Activated CD4-positive, alpha-beta T cell treated with anti-CD3 and anti-CD28 coated beads for 48 hours (primary cell): Measurements from ENCODE around the gene HES7.
"Not testable (repeated sequence)": the region's sequence is repeated elsewhere in the genome, so short reads cannot be mapped to it uniquely, and the experiment has no call there.

Source experiments
- DNase-seq: peaks from one replicate; pipeline ENCODE4 v3.0.0-alpha.2; 2020

Gene HES7

DNA sequence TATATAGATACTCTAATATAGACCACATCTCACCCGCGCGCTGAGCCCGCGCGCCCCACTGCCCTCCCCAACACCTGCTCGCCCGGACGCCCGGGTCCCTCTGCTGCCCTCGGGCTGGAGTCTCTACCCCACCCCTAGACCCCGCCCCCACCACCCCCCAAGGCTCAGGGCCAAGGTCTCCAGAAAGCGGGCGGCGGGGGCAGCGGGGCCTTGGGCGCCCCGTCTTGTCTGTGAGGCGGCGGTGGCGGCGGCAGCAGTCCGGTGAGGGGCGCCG lies 2.6 kb downstream of the HES7 start:
- no peak for DNase-seq

DNA sequence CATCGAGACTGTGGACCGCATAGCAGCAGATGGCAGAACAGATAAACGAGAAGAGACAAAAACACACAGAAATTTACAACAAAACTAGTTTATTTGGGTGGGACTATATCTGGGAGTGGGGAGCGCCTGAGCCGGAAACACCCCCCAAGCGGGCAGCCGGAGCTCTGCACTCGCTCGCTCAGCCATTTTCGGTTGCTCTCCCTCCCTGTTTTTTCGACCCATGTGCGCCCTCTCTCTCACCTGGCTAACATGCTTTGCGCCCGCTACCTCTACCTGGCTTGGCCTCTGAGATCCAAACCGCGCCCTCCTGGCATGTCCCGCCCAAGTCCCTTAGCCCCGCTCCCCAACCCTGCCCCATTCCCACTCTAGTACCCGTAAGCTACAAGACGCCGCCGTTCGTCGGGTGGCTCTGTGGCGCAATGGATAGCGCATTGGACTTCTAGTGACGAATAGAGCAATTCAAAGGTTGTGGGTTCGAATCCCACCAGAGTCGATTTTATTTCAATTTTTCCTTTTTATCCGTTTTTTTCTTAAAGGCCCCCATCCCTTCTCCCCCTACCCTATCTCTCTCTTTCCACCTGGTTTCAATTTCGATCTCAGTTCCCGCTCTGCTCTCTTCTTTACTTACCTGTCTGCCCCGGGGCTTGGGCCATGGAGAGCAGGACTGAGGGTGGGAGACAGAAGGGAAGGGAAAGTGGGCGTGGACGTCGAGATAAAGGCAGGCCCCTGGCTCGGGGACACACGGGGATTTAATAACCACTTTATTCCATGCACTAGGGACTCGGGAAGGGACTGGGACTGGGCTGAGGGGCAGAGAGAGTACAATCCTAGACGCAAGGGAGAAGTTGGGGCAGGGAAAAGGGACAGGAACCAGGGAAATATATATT lies 3.1 kb downstream of the HES7 start:
- peak; percentile 90 for DNase-seq

DNA sequence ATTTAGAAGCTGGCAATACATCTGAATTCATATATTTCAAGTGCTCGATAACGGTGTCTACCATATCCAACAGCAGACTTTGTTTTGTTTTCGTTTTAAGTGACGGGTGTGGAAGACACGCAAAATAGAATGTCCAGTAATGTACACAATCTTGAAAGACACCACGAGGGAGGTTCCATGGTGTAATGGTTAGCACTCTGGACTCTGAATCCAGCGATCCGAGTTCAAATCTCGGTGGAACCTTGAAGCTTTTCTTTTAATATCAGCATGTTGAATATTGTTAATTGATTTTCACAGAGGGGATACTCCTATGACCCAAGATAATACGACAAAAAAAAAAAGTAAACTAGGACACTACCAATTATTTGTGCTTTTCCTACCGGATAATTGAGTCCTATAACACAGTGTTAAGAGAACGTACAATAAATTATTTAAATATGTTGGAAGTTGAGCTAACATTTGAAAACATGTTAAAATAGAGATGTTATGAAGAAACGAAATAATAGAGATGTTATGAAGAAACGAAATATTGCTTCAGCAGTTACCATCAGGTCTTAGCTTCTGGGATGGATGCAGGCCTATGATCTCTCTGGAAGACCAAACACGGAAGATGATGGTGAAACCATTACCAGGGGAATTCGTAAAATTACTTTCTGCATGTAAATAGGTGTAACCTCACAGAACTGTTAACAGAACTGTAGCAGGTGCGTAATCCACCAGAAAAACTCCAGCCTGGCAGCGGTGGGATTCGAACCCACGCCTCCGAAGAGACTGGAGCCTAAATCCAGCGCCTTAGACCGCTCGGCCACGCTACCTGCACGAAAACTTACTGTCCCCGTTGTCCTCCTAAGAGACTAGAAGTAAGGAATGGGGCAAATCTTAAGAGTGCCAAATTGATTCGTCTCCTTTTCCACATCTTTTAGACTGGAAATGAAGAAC lies 4.1 kb downstream of the HES7 start:
- peak; percentile 97 for DNase-seq

DNA sequence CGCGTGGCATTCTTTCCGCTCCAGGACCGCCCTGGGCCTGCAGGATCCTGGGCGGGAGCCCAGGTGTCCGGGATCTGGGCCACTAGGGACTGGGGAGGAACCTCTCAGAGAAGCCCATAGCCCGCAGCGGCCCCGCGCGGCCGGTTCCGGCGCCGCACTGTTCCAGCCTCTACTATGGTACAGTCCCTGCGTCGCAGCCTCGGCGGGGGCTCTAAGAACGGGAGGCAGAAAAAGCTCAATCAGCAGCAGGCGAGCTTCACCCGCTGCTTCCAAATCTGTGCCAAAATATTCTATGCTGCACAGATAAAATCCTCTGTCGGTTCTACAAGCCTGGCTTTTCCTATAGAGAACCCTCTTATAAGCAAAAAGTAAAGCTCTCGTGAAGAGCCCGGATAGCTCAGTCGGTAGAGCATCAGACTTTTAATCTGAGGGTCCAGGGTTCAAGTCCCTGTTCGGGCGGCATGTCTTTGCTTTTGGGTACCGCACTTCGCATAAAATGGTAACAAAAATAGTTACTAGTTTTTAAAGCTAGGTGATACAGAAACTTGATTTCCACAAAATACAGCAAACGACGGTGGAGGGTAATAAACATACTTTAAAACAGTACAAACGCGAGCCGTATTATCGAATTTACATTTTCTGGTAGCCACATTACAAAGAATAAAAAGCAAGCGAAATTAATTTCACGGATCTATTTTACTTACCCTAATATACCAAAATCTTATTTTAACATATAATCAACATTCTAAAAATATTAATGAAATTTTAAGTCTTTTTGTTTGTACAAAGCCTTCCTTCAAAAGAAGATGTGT lies 4.9 kb downstream of the HES7 start:
- peak; percentile 93 for DNase-seq

DNA sequence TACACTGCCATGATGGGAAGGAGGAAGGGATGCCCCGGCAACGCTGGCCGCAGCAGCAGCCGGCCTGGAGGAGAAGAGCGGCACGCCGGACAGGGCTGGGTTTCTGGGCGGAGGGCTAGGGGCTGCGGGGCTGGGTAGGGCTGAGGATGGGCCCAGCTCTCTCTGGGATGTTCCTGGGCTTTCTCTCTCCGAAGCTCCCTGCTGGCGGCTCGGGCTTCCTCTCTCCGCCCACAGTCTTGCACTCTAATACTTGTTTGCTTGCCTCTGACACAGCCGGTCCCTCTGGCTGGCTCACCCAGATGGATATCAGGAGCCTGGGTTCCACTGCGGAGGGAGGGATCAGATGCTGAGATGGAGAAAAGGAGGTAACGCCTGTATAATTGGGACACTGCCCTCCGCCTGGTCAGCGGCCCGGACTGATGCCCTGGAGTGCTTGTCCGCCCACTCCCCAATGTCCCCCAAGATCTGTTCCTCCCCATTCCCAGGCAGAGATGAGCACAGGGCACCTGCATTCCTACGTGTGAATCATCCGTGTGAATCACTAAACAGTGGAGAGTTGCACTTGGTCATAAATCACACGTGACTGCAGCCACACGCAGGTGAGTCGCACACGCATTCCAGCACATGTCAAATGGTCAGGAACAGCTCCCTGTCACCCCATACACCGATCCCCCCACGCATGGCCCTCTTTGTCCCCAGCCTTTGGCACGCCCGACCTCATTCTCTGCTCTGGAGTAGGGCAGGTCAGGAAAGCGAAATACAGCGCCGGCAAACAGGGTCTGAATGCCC lies 5.7 kb downstream of the HES7 start, which contains the start of gene ALOXE3:
Gene ALOXE3, minus strand, starts transcription at position 535 of the 789 bp plus-strand sequence. Its CDS starts 524 bp downstream, at position 11.
- peak; percentile 45 for DNase-seq

DNA sequence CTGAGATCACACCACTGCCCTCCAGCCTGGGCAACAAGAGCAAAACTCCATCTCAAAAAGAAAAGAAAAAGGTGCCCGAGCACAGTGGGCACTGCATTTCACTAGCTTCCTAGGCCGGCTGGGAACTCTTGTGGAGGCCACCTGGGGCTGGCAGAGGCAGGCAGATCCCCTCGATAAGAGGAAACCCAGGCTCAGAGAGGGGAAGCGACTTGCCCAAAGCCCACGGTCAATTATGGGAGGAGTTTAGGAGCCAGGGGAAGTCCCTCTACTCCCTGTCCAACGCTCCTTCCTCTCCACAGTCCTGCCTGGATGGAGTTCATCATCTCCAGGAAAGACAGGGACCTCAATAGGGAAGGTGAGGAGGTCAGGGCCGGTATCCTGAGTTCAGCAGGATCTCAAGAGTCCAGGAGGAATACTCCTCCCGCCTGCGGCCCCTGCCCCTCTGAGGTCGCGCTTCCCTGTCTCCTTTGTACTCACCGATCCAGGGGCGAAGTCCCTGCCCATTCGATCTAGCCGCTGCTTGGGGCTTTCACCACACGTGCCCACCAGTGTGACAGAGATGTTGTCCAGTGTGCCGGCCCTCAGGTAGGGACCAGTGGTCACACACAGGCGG lies 6.4 kb downstream of the HES7 start:
- DNase-seq, result no peak

DNA sequence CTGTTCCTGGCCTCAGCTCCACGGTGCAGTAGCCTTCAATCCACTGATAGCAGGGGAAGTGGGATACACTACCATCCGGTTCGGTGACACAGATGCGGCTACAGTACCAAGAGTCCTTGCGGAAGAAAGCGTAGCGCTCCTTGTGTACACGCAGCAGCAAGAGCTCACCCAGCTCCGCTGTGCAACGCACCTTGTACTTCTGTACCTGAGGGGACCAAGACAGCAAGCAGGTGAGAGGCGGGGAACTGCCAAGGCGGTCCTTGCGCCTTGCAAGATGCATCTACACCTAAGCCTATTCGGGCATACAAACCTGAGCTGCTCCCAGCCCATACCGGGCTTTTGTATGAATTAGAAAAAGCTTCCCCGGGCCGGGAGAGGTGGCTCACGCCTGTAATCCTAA lies 7.1 kb downstream of the HES7 start:
- no peak for DNase-seq

DNA sequence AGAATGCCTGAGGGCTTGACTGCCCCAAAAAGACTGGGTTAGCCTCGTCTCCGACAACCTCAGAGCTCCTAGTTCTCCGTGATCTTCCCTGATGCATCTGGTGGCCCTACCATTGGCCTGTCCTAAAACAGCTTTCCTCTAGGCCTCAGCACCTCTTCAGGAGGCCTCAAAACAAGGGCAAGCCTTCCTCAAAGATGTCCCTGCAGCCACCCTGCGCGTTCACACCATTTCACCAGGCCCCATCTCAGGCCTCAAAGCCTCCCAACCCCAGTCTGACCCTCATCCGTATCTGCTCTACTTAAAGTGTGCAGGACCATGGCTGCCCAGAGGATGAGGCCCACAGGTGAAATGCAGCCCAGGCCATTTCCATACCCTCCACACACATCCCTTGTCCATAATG lies 13.0 kb downstream of the HES7 start:
- DNase-seq, result no peak

DNA sequence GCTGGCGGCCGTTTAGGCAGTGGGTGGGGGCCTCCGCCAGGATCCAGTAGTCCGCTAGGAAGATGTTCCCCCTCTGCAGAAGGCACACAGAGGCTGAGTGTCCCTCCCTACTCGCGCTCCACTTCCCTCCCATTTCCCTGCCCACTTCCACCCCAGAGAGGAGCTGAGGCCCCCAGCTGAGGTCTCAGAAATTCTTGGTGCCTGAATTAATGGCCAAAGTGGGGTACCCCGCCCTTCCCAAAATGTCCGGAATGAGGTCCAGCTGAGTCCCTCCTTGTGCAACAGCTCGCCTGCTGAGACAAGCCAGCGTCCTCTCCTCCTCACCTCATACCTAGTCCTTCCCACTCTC lies 13.5 kb downstream of the HES7 start:
- DNase-seq, result no peak

DNA sequence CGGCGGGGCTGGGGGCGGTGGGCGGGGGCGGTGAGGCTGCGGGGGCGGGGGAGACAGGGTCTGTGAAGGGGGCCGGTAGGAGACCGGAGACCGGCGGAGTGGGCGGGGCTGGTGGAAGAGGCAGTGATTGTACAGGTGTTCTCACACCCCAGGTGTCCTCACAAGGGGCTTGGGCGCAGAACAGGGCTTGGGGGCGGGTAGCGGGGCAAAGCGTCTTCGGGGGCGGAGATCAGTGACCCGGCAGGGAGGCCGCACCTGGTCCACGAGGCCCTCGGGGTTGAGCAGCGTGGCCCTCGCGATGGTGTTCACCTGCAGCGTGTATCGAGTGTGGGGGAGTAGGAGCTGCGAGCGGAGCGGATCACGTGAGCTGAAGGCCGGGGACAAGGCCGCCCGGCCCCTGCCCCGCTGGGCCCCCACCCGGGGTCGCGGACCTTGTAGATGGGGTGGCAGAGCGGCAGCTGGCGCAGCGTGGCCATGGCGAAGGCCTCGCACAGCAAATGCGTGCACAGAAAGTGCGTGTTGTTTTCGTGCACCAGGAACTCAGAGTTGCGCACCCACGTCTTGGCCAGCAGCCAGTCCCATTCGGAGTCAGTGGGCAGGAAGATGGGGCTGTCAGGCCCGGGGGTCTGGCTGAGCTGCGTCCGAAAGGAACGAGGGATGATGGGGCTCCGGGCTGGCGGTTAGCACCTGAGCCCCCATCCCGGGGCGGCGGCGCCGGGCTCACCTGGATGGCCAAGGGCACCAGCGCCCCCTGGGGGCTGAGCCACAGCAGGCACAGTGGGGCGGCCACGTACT lies 14.0 kb downstream of the HES7 start:
- peak; percentile 85 for DNase-seq

DNA sequence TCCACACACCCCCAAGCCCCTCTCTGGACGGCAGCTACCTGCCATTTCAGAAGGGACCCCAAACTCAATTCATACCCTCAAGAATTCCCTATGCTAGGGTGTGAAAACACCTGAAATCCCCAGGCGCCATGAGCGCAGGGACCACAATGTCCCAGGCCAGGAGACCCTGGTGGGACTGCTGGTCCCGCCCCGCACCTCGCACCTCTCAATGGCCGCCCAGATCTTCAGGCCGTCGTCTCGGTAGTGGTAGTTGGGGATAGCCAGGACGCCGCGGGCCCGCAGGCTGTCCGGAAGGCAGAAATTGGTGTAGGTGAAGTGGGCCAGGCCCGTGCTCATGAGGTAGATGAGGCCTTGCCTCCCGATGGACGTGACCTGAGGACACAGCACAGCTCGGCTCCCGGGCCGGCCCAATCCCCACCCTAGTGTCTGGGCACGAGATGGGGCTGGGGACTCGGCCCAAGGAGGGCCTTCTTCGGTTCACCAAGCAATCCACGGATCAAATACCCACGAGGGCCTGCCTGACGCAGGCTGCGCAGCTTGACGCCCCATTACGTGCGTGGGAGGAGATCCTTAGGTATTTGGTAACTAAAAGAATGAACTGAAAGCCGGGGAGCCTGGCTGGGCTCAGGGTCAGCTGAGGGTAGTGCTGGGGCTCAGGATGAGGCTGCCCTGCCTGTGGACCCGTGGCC lies 14.8 kb downstream of the HES7 start:
- DNase-seq, result no peak

DNA sequence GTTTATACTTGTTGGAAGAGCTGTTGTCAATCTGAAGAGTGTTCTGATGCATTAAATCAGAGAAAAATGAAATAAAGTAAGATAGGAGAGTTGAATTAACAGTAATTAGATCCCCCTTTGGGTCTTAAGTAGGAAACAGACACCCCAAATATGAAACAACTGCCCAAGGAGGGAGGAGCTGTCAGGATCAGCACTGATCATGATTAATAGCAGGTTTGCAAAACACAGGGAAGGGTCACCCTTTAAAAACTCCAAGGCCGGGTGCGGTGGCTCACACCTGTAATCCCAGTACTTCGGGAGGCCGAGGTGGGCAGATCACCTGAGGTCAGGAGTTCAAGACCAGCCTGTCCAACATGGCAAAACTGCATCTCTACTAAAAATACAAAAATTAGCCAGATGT lies 16.9 kb downstream of the HES7 start:
- DNase-seq, result not testable (repeated sequence)

DNA sequence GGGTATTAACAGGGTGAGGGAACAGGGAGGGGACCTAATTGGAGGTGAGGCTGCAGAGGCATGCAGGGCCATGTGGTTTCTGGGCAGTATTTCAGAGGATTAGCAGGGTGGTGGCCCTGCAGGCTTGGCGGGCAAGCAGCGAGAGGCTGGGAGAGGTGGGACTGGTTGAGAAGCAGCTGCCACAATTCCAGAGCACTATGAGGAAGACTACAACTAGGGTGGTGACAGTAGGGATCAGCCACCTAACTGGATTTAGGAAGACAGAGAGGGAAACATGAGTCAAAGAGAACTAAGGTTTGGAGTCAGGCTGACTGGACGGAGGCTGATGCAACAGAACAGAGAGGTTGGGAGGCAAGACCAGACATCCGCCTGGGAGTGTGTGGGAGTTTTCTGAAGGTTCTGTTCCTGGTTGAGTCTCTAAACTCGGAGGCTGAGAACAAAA lies 17.9 kb downstream of the HES7 start:
- DNase-seq, result no peak

DNA sequence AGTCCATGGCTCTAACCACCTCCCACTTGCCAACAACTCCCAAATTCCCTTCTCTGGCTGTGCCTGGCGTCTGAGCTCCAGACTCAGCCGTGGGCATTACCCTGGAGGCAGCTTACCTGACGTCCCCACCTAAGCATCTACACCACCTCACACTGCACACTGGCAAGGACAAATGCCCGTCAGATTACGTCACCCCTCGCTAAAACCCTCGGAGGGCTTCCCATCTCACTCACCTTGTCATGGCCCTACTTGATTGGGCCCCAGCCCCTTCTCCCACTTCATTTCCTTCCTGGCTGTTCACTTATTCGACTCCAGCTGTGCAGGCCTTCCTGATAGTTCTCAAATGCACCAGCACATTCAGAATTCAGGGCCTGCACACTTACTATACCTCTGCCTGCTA lies 19.0 kb downstream of the HES7 start:
- DNase-seq, result no peak

DNA sequence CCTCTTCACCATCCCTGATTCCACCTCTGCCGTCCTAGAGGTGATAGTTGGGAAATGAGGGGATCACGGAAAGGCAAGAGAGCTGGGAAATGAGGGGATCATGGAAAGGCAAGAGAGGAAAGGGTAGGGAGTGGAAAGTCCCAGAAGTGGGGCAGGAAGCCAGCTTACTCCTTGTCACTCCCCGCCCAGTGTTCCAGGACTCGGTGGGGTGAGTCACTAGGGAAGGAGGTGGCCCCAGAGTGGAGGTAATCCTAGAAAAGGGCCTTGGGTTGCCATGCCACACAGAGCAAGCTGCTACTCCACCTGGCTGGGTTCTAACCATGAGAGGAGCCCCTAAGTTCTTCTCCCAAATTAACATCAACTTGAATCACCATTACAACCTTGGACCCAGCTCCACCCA lies 20.4 kb downstream of the HES7 start:
- DNase-seq, result no peak

DNA sequence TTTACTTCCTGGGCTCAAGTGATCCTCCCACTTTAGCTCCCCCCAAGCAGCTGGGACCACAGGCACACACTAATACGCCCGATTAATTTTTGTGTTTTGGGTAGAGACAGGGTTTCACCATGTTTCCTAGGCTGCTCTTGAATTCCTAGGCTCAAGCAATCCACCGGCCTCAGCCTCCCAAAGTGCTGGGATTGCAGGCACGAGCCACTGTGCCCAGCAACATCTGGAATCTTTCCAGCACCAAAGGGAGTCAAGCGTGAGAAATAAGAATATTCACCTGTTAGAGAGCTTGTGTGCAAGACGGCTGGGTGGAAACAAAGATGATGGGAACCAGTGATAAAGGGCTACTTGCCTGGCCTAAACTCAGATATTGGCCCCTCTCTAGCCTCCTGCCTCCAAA lies 22.2 kb downstream of the HES7 start:
- DNase-seq, result no peak

DNA sequence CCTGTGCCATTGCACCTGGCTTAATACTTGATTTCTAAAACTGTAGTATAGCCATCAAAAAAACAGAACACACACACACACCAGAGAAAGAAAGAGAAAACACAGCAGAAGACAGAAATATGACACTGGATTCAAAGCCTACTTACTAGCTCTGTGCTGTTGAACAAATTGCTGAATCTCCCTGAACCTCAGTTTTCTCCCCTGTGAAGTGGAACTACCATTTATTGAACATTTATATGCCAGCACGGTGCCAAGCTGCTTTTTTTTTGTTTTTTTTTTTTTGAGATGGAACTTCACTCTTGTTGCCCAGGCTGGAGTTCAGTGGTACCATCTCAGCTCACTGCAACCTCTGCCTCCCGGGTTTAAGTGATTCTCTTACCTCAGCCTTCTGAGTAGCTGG lies 23.1 kb downstream of the HES7 start:
- DNase-seq, result no peak

DNA sequence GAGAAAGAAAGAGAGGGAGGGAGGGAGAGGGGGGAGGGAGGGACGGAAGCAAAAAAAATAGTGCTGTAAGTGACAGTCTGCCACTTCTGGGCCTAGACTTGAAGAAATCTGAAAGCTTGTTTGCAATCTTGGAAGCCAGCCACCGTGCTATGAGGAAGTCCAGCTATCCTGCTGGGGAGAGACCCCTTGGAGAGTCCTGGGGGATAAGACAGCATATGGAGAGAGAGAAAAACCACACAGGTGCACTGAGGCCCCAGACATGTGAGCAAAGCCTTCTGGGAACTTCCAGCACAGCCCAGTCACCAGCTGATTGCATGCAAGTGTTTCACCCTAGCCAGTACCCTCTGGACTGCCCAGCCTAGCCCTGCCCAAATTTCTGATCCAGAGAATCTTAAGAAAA lies 23.8 kb downstream of the HES7 start:
- no peak for DNase-seq

DNA sequence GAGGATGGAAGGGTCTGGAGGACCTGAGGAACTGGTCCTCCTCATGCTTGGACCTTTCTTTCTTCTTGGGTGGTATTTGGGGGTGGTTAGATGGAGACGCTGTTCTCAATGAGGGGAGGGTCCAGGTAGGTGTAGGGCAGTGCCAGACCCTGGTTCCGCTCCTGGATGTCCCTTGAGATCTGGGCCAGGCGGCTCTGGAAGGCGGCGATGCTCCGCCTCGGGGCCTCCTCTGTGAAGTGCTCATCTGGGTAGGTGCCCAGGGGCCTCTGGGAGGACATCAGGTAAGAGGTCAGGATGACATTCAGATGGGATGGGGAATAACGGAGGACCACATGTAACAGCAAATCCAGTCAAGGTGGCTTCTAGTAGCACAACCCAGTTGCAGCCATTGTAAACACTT lies 27.4 kb downstream of the HES7 start:
- no peak for DNase-seq

DNA sequence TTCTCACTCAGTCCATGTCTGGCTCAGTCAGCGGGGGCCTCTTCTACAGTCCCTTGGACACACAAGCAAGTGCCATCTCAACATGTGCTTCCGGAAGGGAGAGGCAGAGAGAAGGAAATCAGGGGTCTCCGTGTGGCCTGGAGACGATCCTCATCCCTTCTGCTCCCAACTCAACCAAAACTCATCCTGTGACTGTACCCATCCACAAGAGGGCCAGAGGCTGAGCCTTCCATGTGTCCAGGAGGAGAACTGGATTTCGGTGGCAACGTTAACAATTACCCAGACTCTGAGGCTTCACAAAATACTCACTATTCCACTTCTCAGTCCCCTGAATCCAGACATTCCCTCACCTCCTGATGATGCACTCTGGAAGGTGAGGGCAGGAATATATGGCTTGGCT lies 28.5 kb downstream of the HES7 start:
- DNase-seq, result no peak
